Cardiac fibroblast (primary cell): Measurements from ENCODE around the gene FLNA.

Experiments used
- DNase-seq, 2 donors: peaks; one replicate each; pipeline versions ENCODE4 v3.0.0 to v3.0.0-alpha.2; 2010; ENCODE audit warnings: low read depth in 2 of 2
- H3K4me3 ChIP-seq, 2 donors: replicated peaks in 1 of 2; 1 replicate in 1 of 2; 2 replicates in 1 of 2; pipeline ENCODE4 v1.5.1; 2011; ENCODE audit warnings: low read depth in 2 of 2, low read length in 2 of 2, mild to moderate bottlenecking in 2 of 2, moderate library complexity in 1 of 2
- CTCF ChIP-seq: IDR thresholded peaks from one replicate; pipeline ENCODE4 v1.5.1; 2011; ENCODE audit warnings: low read depth, mild to moderate bottlenecking, low read length, inconsistent platforms

The FLNA gene

GRCh38 chrX:154372612-154373022 lies 1.8 kb downstream of the FLNA start:
- DNase-seq: peak in 1 of 2 donors; percentile 60
- peak overlapping the region in 1 of 2 donors; percentile 63 for H3K4me3 ChIP-seq
- TF ChIP-seq CTCF: no peak

- peak overlapping the region; percentile 52 to 57 for H3K4me3 ChIP-seq
- TF ChIP-seq CTCF: no peak
- no peak for DNase-seq
These were observed 2.6 kb downstream of the FLNA start for GRCh38 chrX:154371789-154372300.

GRCh38 chrX:154371017-154371788 lies 3.2 kb downstream of the FLNA start:
- DNase-seq: peak; percentile 95 to 96
- TF ChIP-seq CTCF: no peak
- H3K4me3 ChIP-seq: peak overlapping the region; percentile 84 to 87

- peak overlapping the region; percentile 84 to 87 for H3K4me3 ChIP-seq
- peak in 1 of 2 donors; percentile 49 for DNase-seq
- no peak for TF ChIP-seq CTCF
These were observed 4.0 kb downstream of the FLNA start for GRCh38 chrX:154370300-154371016.

- DNase-seq: peak; percentile 95 to 98
- H3K4me3 ChIP-seq: peak overlapping the region; percentile 84 to 87
- TF ChIP-seq CTCF: no peak
These were observed 4.8 kb downstream of the FLNA start for GRCh38 chrX:154369449-154370299.

- H3K4me3 ChIP-seq: peak overlapping the region; percentile 59 to 87
- TF ChIP-seq CTCF: no peak
- peak; percentile 93 to 96 for DNase-seq
These were observed 5.6 kb downstream of the FLNA start for GRCh38 chrX:154368630-154369448.
